NCI-H446 treated with DMSO at 0.1 percent for 48 hours (cell line): ENCODE data around the gene GPR143.

ENCODE experiments used
- DNase-seq: peaks from one replicate; lab custom pipeline; 2025; lab: John Stamatoyannopoulos, UW

GPR143 gene

GRCh38 chrX:9708086-9708485 is 57.6 kb downstream of the GPR143 start:
- no peak for DNase-seq

DNA sequence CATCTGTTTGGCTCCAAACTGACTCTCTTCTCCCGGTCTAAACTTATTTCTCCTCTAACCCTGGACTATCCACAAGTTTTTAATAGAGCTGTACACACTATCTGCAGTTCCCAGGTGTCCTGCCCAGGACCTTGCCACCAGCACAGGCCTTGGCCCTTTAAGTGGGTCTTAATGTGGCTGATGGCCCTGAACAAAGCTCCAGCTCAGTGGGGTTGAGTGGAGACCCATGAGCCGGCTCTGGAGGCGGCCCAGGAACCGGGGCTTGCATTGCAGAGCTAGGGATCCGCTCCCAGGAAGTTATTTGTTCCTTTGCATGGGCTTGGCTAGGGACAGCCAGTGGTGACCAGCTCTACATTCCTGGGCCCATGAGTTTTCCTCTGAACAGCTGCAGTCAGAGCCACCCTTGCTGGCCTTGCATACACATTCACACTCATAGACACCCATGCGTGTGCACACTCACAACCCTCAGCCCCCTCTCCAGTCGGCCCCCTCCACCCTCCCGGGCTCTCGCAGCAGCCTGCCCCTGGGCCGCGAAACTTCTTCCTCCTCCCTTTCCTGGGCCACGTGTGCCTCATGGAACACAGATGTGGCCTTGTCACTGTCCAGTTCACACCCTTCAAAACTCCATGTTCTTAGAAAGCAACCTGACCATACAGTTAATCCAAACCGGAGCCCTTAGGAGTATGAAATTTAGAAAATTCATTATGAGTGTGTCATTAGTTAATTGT is 58.2 kb downstream of the GPR143 start:
- no peak for DNase-seq

DNA sequence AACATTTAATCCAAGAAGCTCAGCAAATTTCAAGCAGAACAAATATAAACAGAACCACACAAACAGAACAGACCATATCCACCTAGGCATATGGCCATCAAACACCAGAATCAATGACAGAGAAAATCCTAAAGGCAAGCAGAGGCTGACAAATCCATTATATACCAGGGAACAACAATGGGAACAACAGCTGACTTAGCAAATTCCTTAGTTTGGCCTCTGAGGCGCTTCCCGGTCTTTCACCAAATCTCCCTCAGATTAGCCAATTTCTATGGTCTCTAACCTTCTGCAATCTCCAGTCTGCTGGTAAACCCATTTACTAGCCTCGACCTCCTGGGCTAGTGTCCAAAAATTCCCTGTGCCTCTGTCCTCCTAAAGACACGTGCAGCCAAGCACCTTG is 59.2 kb downstream of the GPR143 start:
- DNase-seq = no peak

DNA sequence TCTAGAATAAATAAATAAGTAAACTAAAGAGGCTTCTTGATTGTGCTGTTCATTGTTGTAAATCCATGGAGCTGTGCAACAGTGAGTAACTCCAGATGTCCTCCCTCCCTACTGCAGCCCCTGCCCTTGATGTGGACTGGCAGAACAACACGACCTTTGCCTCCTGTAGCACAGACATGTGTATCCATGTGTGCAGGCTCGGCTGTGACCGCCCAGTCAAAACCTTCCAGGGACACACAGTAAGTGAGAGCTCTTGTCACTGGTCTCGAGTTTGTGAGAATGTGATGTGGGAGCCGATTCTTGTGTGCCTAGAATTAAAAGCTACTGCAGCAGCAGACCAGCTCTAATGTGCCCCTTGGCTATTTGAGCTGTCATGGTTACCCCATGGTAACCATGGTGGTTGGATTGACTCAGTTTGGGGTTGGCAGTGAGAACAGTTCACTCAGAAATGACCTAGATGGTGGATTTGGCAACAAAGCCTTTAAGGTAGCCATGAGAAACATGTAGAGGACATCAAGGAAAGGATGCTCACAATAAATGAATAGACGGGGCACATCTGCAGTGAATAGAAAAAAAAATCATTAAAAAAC is 60.7 kb downstream of the GPR143 start:
- no peak for DNase-seq

- no peak for DNase-seq
Observed at GRCh38 chrX:9703406-9703805, 62.2 kb downstream of the GPR143 start.

DNA sequence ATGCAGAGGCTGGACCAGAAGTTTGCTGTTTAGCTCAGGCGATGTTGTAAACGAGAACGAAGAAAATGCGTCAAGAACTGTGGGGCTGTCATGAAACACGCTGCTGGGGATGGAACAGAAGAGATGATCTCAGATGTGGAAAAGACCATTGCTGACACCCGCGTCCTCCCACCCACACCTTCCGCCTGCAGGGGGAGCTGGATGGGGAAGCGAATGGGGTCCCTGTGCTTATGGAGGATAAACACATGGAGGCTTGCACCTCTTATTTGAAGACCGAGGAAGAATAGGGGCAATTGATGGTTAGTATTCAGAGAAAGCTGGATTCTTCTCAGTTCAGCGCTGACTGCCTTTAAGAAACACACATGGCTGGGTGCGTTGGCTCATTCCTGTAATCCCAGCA is 63.9 kb downstream of the GPR143 start:
- DNase-seq = no peak

DNA sequence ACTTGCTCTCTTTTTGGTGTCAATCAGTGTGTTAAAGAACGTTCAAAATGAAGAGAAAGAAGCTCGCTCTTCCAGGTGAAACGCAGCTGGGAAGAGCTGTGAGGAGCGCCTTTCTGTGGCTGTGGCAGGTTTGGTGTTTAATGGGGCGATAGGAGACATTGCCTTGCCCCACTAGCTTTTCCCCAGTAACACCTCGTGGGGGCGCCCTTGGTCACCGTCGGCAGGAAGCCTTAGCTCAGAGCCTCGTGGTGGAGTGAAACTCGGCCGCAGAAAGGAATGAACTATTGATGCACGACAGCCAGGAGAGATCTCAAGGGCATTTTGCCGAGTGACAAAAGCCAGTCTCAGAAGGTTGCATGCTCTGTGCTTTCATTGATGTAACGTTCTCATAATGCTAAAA is 65.1 kb downstream of the GPR143 start:
- DNase-seq = no peak

- no peak for DNase-seq
Observed at GRCh38 chrX:9698576-9698975, 67.1 kb downstream of the GPR143 start.

GRCh38 chrX:9693307-9694001 is 72.2 kb downstream of the GPR143 start:
- no peak for DNase-seq

GRCh38 chrX:9690046-9690445 is 75.6 kb downstream of the GPR143 start:
- no peak for DNase-seq

DNA sequence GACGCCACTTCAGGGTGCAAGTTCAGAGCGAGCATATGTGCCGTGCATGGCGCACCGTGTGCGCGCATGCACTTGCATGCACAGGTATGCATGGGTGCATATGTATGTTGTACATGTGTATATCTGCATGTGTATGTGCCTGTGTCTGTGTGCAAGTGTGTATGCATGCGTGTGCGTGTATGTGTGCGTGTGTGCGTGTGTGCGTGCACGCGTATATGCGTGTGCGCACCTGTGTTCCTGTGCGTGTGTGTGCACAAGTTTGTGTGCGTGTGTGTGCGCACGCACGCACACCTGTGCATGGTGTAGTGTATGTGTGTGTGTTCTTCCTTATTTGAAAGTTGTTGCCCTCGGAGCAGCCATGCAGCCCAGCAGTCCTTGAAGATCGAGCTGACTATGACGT is 76.8 kb downstream of the GPR143 start:
- no peak for DNase-seq

GRCh38 chrX:9687899-9688298 is 77.7 kb downstream of the GPR143 start:
- DNase-seq = no peak

GRCh38 chrX:9683350-9683749 is 82.3 kb downstream of the GPR143 start:
- no peak for DNase-seq

- DNase-seq = no peak
Observed at GRCh38 chrX:9682861-9683260, 82.8 kb downstream of the GPR143 start.

DNA sequence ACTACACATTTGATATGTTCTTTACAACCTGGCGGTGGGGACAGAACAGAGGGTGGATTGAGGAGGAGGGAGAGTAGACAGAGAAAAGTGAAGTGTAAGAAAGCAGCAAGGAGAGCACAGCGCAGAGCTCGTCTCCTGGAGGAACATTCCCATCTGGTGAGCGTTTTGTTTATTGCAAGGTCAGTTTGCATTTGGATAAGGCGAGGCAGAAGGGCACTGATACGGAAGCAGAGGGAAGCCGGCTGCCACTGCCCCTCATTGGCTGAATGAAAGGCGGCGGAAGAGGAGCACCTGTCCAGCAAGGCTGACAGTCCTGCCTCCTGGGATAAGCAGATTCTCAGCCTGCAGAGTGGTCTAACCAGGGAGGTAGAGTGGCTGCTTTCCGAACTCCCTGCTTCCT is 83.2 kb downstream of the GPR143 start:
- no peak for DNase-seq

DNA sequence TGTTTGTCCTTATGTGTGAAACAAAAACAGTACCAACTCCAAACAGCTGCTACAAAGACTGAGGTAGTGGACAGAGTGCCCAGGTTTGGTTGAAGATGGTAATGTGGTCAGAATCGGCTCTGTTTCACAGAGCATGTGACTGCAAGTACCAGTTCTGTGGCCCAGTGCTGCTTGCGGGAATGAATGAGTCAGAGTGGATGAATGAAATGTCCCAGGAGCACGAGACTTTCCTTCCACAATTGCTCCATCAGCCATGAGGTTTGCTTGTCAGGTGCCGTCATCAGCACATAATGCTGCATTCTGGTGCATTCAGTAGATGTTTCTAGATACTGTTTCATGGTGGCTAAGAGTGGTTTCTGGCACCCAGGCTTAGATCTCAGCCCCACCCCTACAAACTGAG is 84.2 kb downstream of the GPR143 start:
- DNase-seq = no peak

- no peak for DNase-seq
Observed at GRCh38 chrX:9681011-9681410, 84.6 kb downstream of the GPR143 start.

DNA sequence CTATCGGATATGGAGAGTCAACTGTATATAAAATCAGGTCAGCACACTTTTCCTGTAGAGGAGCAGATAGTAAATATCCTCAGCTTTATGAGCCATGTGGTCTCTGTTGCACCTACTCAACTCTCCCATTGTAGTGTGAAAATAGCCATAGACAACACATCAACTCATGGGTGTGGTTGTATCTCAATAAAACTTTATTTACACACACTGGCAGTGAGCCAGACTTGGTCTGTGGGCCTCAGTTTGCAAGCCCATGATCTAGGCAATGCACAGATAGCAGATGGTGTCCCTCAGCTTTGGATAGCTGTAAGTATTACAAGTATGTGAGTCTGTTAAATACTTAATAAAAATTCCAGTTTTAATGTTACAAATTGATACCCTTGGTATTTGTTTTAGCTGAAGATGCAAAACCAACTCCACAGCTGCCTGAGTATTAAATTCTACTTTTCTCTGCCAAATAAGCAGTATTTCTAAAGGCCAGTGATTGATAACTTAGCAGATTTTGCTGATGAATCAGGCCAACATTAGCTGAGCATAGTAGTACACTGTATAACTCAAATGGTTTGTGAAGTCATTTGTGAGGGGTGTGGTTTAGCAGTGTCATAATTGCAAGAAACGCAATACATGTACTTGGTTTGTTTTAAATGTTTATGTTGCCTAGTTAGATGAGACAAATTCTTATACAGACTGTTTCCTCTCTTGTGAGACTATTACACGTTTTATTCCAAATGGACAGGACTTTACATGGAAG is 87.3 kb downstream of the GPR143 start:
- DNase-seq = no peak

GRCh38 chrX:9677098-9677739 is 88.4 kb downstream of the GPR143 start:
- no peak for DNase-seq

GRCh38 chrX:9676738-9677097 is 88.9 kb downstream of the GPR143 start:
- no peak for DNase-seq

GRCh38 chrX:9676306-9676705 is 89.3 kb downstream of the GPR143 start:
- DNase-seq = no peak
